D721Med (cell line): ENCODE measurements around the gene ITCH.
A peak's percentile ranks its signal among the peaks of the same experiment; 100 is the strongest.

Source experiments
- DNase-seq: peaks from one replicate; pipeline ENCODE4 v3.0.0; 2011; ENCODE audit warnings: low spot score; ENCODE audit not compliant: insufficient read length
- FAIRE-seq: peaks from 2 replicates; lab custom pipeline; 2011; peaks lifted over from hg19 to GRCh38; lab: Jason Lieb, UNC
- TF ChIP-seq, protein P1 (sequence below): IDR thresholded peaks from 2 replicates; pipeline ENCODE4 v1.5.1; 2012; ENCODE audit warnings: mild to moderate bottlenecking, control low read depth; ENCODE audit not compliant: insufficient read depth; ENCODE audit errors: missing control alignments

ITCH gene

DNA sequence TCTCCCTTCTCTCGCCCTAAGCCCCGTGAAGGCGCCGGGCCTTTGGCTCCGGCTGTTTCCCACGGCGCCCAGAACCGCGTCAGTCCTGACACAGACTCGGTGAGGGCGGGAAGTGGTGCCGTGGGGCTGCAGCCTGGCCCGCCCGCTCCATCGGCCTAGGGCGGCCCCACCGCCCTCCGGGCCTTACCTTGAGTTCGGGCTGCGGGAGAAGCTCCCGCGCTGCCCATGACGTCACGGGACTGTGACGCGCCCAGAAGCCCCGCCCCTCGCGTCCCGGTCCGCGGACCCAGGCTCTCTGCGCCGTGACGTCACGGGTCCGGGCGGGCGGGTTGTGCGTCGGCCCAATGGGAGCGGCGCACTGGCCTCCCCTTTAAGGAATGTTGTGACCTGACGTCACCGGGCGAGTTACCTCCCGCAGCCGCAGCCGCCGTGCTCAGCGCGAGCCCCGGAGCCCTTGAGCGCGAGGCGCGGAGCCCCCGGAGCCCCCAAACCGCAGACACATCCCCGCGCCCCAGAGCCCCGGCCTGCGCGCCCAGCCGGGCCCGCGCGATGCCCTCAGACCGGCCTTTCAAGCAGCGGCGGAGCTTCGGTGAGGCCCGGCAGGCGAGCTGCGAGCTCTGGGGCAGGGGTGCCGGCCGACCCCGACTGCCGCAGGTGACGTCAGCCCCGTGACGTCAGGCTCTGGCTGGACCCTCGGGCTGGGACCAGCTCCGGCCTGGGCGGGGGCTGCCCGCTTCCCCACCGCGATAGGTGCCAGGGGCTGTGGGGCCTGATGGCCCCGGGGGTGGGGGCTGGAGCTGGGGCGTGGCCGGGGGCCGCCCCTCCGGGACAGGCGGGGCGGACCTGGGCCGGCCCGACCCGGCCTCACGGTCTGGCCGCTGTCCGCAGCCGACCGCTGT, 195.5 kb downstream of the ITCH start, which contains the start of gene MAP1LC3A:
Gene MAP1LC3A, plus strand, starts transcription at position 399 of the 899 bp plus-strand sequence. Its CDS starts 151 bp downstream, at position 550.
- FAIRE-seq (no peak), DNase-seq (peak; percentile 79)
- TF ChIP-seq, protein P1, sequence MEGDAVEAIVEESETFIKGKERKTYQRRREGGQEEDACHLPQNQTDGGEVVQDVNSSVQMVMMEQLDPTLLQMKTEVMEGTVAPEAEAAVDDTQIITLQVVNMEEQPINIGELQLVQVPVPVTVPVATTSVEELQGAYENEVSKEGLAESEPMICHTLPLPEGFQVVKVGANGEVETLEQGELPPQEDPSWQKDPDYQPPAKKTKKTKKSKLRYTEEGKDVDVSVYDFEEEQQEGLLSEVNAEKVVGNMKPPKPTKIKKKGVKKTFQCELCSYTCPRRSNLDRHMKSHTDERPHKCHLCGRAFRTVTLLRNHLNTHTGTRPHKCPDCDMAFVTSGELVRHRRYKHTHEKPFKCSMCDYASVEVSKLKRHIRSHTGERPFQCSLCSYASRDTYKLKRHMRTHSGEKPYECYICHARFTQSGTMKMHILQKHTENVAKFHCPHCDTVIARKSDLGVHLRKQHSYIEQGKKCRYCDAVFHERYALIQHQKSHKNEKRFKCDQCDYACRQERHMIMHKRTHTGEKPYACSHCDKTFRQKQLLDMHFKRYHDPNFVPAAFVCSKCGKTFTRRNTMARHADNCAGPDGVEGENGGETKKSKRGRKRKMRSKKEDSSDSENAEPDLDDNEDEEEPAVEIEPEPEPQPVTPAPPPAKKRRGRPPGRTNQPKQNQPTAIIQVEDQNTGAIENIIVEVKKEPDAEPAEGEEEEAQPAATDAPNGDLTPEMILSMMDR = no peak

DNA sequence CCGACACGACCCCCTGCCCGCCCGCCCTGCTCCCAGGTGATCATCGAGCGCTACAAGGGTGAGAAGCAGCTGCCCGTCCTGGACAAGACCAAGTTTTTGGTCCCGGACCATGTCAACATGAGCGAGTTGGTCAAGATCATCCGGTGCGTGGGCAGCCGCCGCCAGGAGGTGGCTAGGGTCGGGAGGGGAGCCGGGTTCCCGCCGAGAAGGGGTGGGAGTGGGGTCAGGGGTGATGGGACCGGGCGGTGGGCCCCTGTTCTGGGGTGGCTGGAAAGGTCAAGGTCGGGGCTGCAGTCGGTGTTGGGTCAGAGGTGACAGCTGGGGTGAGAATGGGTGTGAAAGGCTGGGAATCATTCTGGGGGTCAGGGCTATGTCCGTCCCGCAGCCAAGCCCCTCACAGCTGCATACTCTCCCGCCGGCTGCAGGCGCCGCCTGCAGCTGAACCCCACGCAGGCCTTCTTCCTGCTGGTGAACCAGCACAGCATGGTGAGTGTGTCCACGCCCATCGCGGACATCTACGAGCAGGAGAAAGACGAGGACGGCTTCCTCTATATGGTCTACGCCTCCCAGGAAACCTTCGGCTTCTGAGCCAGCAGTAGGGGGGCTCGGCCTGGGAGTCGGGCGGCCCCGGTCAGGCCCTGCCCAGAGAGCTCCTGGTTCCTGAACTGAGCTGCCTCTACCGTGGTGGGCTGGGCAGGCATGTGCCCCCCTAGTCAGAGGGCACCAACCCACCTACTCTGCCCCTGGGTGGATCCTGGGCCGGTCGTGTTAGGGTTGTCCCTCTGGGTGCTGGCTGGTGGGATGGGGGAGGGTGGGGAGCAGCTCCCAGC, 196.5 kb downstream of the ITCH start:
- FAIRE-seq (no peak), DNase-seq (no peak)
- TF ChIP-seq, protein P1 = no peak

DNA sequence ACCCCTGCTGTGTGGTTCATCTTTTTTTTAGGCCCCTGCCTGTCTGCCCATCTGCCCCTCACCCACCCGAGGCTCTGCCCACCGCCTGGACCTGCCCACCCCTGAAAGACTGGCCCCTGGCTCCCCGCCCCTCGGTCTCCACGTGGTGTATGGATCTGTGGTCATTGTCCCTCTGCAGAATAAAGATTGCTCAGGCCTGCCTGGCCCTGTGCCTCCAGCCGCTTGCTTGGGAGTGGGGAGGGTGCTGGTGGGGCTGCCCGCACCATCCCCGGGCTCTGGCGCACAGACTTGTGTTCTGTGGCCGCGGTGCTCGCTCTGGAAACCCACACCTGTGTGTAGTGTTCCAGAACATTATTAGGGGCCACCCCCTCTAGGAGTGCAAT, 197.1 kb downstream of the ITCH start:
- TF ChIP-seq, protein P1 = no peak
- DNase-seq (no peak), FAIRE-seq (no peak)

DNA sequence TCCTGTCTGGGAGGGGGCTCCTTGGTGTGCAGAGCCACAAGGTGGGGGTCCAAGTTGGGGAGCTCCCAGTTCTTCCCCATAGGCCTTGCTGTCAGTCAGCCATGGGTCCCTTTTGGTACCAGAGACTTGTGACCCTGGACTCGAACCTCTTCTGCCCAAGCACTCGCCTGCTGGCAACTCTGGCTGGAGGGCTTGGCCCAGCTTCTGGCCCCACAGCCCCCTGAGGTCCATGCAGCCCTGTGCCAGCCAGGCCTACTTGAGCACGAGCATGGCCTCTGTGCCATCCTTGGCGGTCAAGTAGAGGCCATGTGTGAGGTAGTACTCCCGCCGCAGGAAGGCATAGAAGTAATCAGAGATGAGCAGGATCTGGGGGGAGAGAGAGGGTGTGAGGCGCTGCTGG, 197.5 kb downstream of the ITCH start:
- TF ChIP-seq, protein P1 = no peak
- no peak for FAIRE-seq

More for the DNA sequence above, 197.5 kb downstream of the ITCH start:
- DNase-seq = no peak
